Nephron progenitor cell (in vitro differentiated cells): Measurements from ENCODE around the gene PLXNB3.

Experiments
- DNase-seq: peaks from one replicate; pipeline ENCODE4 v3.0.0; 2021
- H3K27ac Mint-ChIP-seq: 2 replicates; pipeline ENCODE4 v1.8.0; 2021; ENCODE audit warnings: mild to moderate bottlenecking, moderate library complexity, mixed read lengths
- H3K27me3 Mint-ChIP-seq: 2 replicates; pipeline ENCODE4 v1.8.0; 2021; ENCODE audit warnings: mild to moderate bottlenecking, low read depth, mixed read lengths; ENCODE audit not compliant: poor library complexity
- H3K36me3 Mint-ChIP-seq: 2 replicates; pipeline ENCODE4 v1.8.0; 2021; ENCODE audit warnings: low read depth, mixed read lengths
- H3K4me1 Mint-ChIP-seq: 2 replicates; pipeline ENCODE4 v1.8.0; 2021; ENCODE audit warnings: mixed read lengths
- H3K4me3 Mint-ChIP-seq: 2 replicates; pipeline ENCODE4 v1.8.0; 2021; ENCODE audit warnings: mild to moderate bottlenecking, moderate library complexity, mixed read lengths
- H3K9me3 Mint-ChIP-seq: 2 replicates; pipeline ENCODE4 v1.8.0; 2021; ENCODE audit warnings: mild to moderate bottlenecking, moderate library complexity, mixed read lengths
- CTCF ChIP-seq: fragments of 200-600 bp; sonication (generic); IDR thresholded peaks from 2 replicates; pipeline ENCODE4 v1.5.0; 2021; ENCODE audit warnings: antibody characterized with exemption

Gene PLXNB3

GRCh38 chrX:153825042-153825441 is 61.0 kb downstream of the PLXNB3 start:
- H3K9me3 Mint-ChIP-seq, result peaks cover 63% of the 10 kb centered on the region
- H3K36me3 Mint-ChIP-seq, result no peaks in the 10 kb centered on the region
- H3K4me3 Mint-ChIP-seq, result no peak overlapping the region
- DNase-seq, result no peak
- H3K27ac Mint-ChIP-seq, result no peak overlapping the region
- H3K4me1 Mint-ChIP-seq, result peaks cover 17% of the 10 kb centered on the region
- H3K27me3 Mint-ChIP-seq, result peaks cover 42% of the 10 kb centered on the region
- TF ChIP-seq CTCF, result no peak
